Calu3 (cell line): ENCODE results near the gene RAPGEF4. TPM values are rescaled to one million over a fixed set of nuclear protein-coding genes. Genes with fewer than 3 reads are reported as not detected.

Source experiments
- BruUV-seq: library from RNA; stranded (reverse); fragments of 400-500 nt; replicated peaks from 2 replicates; lab custom pipeline; 2021; lab: Mats Ljungman, UMichigan
- CTCF ChIA-PET: fragments of 300-600 bp; sonication (Branson Sonifier 250); formaldehyde crosslinking; loops from one replicate; lab custom pipeline; 2022; ENCODE audit warnings: antibody characterized with exemption; lab: Charles Lee
- DNase-seq: peaks from one replicate; pipeline ENCODE4 v3.0.0; 2022
- H3K27ac Mint-ChIP-seq: one replicate; pipeline ENCODE4 v1.8.0; 2022; ENCODE audit warnings: mixed read lengths; ENCODE audit not compliant: unreplicated experiment
- H3K27me3 Mint-ChIP-seq: one replicate; pipeline ENCODE4 v1.8.0; 2022; ENCODE audit warnings: mixed read lengths; ENCODE audit not compliant: unreplicated experiment
- H3K36me3 Mint-ChIP-seq: one replicate; pipeline ENCODE4 v1.8.0; 2022; ENCODE audit warnings: mild to moderate bottlenecking, moderate library complexity, mixed read lengths; ENCODE audit not compliant: insufficient read depth, unreplicated experiment
- H3K4me1 Mint-ChIP-seq: one replicate; pipeline ENCODE4 v1.8.0; 2022; ENCODE audit warnings: mild to moderate bottlenecking, low read depth, mixed read lengths; ENCODE audit not compliant: unreplicated experiment
- H3K4me3 Mint-ChIP-seq: one replicate; pipeline ENCODE4 v1.8.0; 2022; ENCODE audit warnings: mild to moderate bottlenecking, low read depth, moderate library complexity, mixed read lengths; ENCODE audit not compliant: unreplicated experiment
- H3K9me3 Mint-ChIP-seq: one replicate; pipeline ENCODE4 v1.8.0; 2022; ENCODE audit warnings: low read depth, mixed read lengths; ENCODE audit not compliant: unreplicated experiment
- intact Hi-C: fragments of 100-400 bp; cut with micrococcal nuclease; formaldehyde crosslinking; loops from one replicate; pipeline ENCODE4 v1.10.0; 2022; ENCODE audit not compliant: unreplicated experiment
- total RNA-seq: library from RNA; stranded (reverse); gene quantifications from 2 replicates; pipeline ENCODE4 v1.2.3, GENCODE V29; 2022
- TF ChIP-seq, protein P1 (sequence below): fragments of 200-600 bp; IDR thresholded peaks from one replicate; pipeline ENCODE4 v1.8.0; 2022; ENCODE audit warnings: antibody characterized with exemption; ENCODE audit not compliant: unreplicated experiment

RAPGEF4 gene
- total RNA-seq, 1 experiment from 2014 or later: 1.8 TPM

GRCh38 chr2:173048522-173048896 lies 312.9 kb downstream of the RAPGEF4 start:
- no peaks in the 10 kb centered on the region for H3K9me3 Mint-ChIP-seq
- TF ChIP-seq, protein P1, sequence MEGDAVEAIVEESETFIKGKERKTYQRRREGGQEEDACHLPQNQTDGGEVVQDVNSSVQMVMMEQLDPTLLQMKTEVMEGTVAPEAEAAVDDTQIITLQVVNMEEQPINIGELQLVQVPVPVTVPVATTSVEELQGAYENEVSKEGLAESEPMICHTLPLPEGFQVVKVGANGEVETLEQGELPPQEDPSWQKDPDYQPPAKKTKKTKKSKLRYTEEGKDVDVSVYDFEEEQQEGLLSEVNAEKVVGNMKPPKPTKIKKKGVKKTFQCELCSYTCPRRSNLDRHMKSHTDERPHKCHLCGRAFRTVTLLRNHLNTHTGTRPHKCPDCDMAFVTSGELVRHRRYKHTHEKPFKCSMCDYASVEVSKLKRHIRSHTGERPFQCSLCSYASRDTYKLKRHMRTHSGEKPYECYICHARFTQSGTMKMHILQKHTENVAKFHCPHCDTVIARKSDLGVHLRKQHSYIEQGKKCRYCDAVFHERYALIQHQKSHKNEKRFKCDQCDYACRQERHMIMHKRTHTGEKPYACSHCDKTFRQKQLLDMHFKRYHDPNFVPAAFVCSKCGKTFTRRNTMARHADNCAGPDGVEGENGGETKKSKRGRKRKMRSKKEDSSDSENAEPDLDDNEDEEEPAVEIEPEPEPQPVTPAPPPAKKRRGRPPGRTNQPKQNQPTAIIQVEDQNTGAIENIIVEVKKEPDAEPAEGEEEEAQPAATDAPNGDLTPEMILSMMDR: no peak
- H3K36me3 Mint-ChIP-seq: peaks cover 12% of the 10 kb centered on the region
- CTCF ChIA-PET: interaction anchor here (1.0 kb wide), 2 partner anchors 13 to 21 kb away, joined by 3 read pairs; no protein-coding TSS in a partner anchor
- no peaks in the 10 kb centered on the region for H3K27me3 Mint-ChIP-seq
- TSS peak; percentile 61 for BruUV-seq
- H3K4me3 Mint-ChIP-seq: peak overlapping the region; percentile 56
- H3K4me1 Mint-ChIP-seq: peaks cover 71% of the 10 kb centered on the region
- intact Hi-C loops: no loop called here
- no peak for DNase-seq
- H3K27ac Mint-ChIP-seq: peak overlapping the region; percentile 95

GRCh38 chr2:173048897-173049661 lies 313.4 kb downstream of the RAPGEF4 start:
- CTCF ChIA-PET: interaction anchor here (0.6 to 1.0 kb wide), 3 partner anchors 13 to 192 kb away, joined by 3 to 7 read pairs (median 3); no protein-coding TSS in a partner anchor
- Mint-ChIP-seq H3K27ac (peak overlapping the region; percentile 95), H3K36me3 (peaks cover 12% of the 10 kb centered on the region), H3K4me3 (peak overlapping the region; percentile 56), H3K4me1 (peaks cover 77% of the 10 kb centered on the region), H3K9me3 (no peaks in the 10 kb centered on the region), H3K27me3 (no peaks in the 10 kb centered on the region)
- DNase-seq: peak; percentile 83
- no TSS peak for BruUV-seq
- TF ChIP-seq, protein P1: no peak
- intact Hi-C loops: no loop called here

DNA sequence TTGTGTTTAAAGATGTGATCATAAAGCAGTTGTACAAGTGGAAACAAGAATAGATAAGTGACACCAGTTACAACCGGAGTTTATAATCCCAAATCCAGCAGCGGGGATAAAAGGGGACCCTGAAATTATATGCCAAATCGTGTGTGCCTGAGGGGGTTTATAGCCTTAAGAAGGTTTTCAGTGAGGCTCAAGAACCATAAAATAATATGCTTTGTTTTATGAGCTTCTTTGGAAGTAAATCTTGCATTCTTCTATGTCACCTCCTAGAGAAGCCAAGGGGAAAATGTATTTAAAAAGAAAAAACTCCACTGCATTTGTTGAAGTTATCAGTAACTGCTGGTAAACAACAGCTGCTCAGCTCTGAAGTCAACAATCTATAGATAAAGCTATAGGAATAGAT lies 314.2 kb downstream of the RAPGEF4 start:
- Mint-ChIP-seq H3K27ac (peak overlapping the region; percentile 95), H3K4me3 (peak overlapping the region; percentile 56), H3K36me3 (peaks cover 12% of the 10 kb centered on the region), H3K9me3 (no peaks in the 10 kb centered on the region), H3K4me1 (peaks cover 80% of the 10 kb centered on the region), H3K27me3 (no peaks in the 10 kb centered on the region)
- CTCF ChIA-PET: no interaction called here
- TF ChIP-seq, protein P1: no peak
- intact Hi-C loops: no loop called here
- BruUV-seq: no TSS peak
- no peak for DNase-seq

- TF ChIP-seq, protein P1: no peak
- no TSS peak for BruUV-seq
- Mint-ChIP-seq H3K4me3 (no peak overlapping the region), H3K36me3 (peaks cover 12% of the 10 kb centered on the region), H3K27ac (peak overlapping the region; percentile 95), H3K27me3 (no peaks in the 10 kb centered on the region), H3K4me1 (peaks cover 80% of the 10 kb centered on the region), H3K9me3 (no peaks in the 10 kb centered on the region)
- intact Hi-C loops: no loop called here
- no peak for DNase-seq
- CTCF ChIA-PET: no interaction called here
Measured at GRCh38 chr2:173050684-173051083, 315.0 kb downstream of the RAPGEF4 start.
